DOHH2 (cell line): ENCODE data around the gene GRIPAP1.

Source experiments
- EZH2phosphoT487 ChIP-seq: fragments of 200-600 bp; sonication (generic); IDR thresholded peaks from 2 replicates; pipeline ENCODE4 v1.6.1; 2017; ENCODE audit warnings: borderline replicate concordance, mild to moderate bottlenecking, antibody characterized with exemption, low read length, moderate library complexity, mixed read lengths
- TF ChIP-seq, protein P1 (sequence below): fragments of 200-600 bp; sonication (generic); IDR thresholded peaks from one replicate; pipeline ENCODE4 v1.5.1; 2014; ENCODE audit warnings: antibody characterized with exemption, mild to moderate bottlenecking, low read depth, low read length; ENCODE audit not compliant: poor library complexity, severe bottlenecking

DNA sequence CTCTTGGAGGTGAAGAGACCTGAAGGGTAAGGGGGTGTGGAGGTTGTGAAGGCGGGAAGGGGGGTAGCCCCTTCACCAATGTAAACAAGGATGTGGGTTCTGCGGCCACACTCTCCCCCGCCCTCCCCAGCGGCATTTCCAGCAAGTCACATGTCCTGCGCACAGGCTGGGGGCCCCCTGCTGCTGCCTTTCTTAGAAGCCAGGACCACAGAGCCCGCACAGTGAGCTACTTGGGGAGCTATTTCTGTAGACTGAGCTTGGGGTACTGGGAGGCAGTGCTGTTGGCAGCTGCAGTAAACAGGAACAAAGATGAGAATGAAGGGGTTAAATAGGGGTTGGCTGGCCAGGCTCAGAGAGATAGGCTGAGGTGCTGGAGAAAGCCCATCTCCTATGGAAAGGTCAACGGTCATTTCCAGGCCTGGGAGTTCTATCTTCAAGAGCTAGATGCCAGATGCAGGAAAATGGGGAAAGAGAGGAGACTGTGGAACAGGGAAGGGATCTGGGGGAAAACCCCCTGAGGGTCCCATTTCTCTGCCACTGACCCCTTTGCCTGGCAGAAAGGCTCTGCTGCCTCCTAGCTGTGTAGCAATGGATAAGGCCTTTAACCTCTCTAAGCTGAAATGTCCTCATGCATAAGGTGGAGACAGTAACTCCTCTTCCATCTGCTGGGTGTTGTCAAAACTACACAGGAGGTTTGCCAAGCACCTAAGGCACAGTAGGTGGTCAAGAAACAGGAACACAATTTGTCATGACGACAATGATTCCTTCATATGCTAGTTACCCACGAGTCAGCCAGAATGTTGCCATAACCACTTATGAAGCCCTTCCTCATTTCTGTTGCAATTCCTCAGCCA lies 64.8 kb downstream of the GRIPAP1 start:
- TF ChIP-seq, protein P1, sequence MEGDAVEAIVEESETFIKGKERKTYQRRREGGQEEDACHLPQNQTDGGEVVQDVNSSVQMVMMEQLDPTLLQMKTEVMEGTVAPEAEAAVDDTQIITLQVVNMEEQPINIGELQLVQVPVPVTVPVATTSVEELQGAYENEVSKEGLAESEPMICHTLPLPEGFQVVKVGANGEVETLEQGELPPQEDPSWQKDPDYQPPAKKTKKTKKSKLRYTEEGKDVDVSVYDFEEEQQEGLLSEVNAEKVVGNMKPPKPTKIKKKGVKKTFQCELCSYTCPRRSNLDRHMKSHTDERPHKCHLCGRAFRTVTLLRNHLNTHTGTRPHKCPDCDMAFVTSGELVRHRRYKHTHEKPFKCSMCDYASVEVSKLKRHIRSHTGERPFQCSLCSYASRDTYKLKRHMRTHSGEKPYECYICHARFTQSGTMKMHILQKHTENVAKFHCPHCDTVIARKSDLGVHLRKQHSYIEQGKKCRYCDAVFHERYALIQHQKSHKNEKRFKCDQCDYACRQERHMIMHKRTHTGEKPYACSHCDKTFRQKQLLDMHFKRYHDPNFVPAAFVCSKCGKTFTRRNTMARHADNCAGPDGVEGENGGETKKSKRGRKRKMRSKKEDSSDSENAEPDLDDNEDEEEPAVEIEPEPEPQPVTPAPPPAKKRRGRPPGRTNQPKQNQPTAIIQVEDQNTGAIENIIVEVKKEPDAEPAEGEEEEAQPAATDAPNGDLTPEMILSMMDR = peak; percentile 46
- TF ChIP-seq EZH2phosphoT487 = no peak
